Osteocyte (in vitro differentiated cells): ENCODE data around the gene EIF4G3. TPM values are rescaled to one million over a fixed set of nuclear protein-coding genes. Genes with fewer than 3 reads are reported as not detected.
"Not testable (repeated sequence)": the region's sequence is repeated elsewhere in the genome, so short reads cannot be mapped to it uniquely, and the experiment has no call there.

Source experiments
- DNase-seq: peaks from one replicate; pipeline ENCODE4 v3.0.0; 2021; ENCODE audit warnings: mixed read lengths; ENCODE audit not compliant: unreplicated experiment; ENCODE audit errors: extremely low spot score
- H3K27ac Mint-ChIP-seq: one replicate; pipeline ENCODE4 v1.8.0; 2021; ENCODE audit warnings: mild to moderate bottlenecking, mixed read lengths; ENCODE audit not compliant: unreplicated experiment
- H3K27me3 Mint-ChIP-seq: one replicate; pipeline ENCODE4 v1.8.0; 2021; ENCODE audit warnings: mixed read lengths; ENCODE audit not compliant: unreplicated experiment
- H3K36me3 Mint-ChIP-seq: one replicate; pipeline ENCODE4 v1.8.0; 2021; ENCODE audit warnings: mixed read lengths; ENCODE audit not compliant: unreplicated experiment
- H3K4me1 Mint-ChIP-seq: one replicate; pipeline ENCODE4 v1.8.0; 2021; ENCODE audit warnings: mixed read lengths; ENCODE audit not compliant: unreplicated experiment
- H3K4me3 Mint-ChIP-seq: one replicate; pipeline ENCODE4 v1.8.0; 2021; ENCODE audit warnings: mild to moderate bottlenecking, moderate library complexity, mixed read lengths; ENCODE audit not compliant: unreplicated experiment
- H3K9me3 Mint-ChIP-seq: one replicate; pipeline ENCODE4 v1.8.0; 2021; ENCODE audit warnings: mixed read lengths; ENCODE audit not compliant: unreplicated experiment
- total RNA-seq: library from RNA; stranded (reverse); gene quantifications from 2 replicates; pipeline ENCODE4 v1.2.1, GENCODE V29; 2021
- TF ChIP-seq, protein P1 (sequence below): fragments of 200-600 bp; sonication (generic); IDR thresholded peaks from 2 replicates; pipeline ENCODE4 v1.5.0; 2021; ENCODE audit warnings: antibody characterized with exemption, mild to moderate bottlenecking, moderate library complexity

EIF4G3 gene
- total RNA-seq, 1 donor from 2014 or later, result 81.9 TPM

DNA sequence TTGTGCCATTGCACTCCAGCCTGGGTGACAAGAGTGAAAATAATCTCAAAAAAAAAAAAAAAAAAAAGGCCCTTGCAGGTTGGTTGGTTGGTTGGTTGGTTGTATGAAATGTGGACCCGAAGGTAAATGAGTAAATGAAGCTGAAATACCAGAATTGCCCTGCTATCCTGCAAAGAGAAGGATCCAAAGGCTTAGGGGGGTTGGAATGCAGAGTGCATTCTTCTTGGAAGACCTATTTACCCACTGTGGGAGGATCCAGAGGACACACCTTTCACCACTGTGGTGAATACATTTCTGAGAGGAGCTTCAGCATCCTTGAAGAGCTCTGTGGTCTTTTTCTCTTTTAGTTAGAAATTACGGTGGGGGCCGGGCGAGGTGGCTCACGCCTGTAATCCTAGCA is 28.7 kb upstream of the EIF4G3 start:
- Mint-ChIP-seq H3K36me3 (no peaks in the 10 kb centered on the region), H3K9me3 (no peaks in the 10 kb centered on the region), H3K27me3 (no peaks in the 10 kb centered on the region), H3K4me3 (no peak overlapping the region), H3K27ac (no peak overlapping the region), H3K4me1 (no peaks in the 10 kb centered on the region)
- TF ChIP-seq, protein P1, sequence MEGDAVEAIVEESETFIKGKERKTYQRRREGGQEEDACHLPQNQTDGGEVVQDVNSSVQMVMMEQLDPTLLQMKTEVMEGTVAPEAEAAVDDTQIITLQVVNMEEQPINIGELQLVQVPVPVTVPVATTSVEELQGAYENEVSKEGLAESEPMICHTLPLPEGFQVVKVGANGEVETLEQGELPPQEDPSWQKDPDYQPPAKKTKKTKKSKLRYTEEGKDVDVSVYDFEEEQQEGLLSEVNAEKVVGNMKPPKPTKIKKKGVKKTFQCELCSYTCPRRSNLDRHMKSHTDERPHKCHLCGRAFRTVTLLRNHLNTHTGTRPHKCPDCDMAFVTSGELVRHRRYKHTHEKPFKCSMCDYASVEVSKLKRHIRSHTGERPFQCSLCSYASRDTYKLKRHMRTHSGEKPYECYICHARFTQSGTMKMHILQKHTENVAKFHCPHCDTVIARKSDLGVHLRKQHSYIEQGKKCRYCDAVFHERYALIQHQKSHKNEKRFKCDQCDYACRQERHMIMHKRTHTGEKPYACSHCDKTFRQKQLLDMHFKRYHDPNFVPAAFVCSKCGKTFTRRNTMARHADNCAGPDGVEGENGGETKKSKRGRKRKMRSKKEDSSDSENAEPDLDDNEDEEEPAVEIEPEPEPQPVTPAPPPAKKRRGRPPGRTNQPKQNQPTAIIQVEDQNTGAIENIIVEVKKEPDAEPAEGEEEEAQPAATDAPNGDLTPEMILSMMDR, result no peak
- DNase-seq, result no peak

DNA sequence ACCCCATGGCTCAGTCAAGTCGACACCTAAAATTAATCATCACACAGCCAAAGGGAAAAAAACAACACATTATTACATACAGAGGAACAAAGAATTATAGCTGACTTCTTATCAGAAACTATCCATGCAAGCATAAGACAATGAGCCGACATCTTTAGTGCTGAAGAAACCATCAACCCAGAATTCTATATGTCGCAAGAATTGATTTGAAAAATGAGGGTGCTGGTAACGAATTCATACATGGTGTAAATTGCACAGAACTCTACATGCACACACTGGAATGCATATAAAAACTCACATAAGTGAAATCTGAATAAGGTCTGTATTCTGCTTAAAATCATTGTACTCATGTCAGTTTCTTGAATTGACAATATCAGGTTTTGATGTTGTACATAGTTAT is 25.0 kb upstream of the EIF4G3 start:
- Mint-ChIP-seq H3K36me3 (no peaks in the 10 kb centered on the region), H3K27ac (no peak overlapping the region), H3K4me1 (no peaks in the 10 kb centered on the region), H3K9me3 (no peaks in the 10 kb centered on the region), H3K27me3 (no peaks in the 10 kb centered on the region), H3K4me3 (no peak overlapping the region)
- DNase-seq, result no peak
- TF ChIP-seq, protein P1, result no peak

DNA sequence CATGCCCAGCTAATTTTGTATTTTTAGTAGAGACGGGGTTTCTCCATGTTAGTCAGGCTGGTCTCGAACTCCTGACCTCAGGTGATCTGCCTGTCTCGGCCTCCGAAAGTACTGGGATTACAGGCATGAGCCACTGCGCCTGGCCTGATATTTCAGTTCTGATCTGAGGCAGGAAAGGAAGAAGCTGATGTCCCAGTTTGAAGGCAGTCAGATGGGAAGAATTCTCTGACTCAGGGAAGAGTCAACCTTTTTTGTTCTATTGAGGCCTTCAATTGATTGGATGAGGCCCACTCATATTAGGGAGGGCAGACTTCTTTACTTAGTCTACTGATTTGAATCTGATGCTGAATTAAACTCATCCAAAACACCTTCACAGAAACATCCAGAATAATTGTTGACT is 24.5 kb upstream of the EIF4G3 start:
- DNase-seq, H3K27ac Mint-ChIP-seq, H3K4me3 Mint-ChIP-seq, H3K27me3 Mint-ChIP-seq, H3K4me1 Mint-ChIP-seq, H3K36me3 Mint-ChIP-seq, H3K9me3 Mint-ChIP-seq: not testable (repeated sequence)

GRCh38 chr1:21200767-21201166 is 24.1 kb upstream of the EIF4G3 start:
- no peak overlapping the region for H3K4me3 Mint-ChIP-seq
- no peak overlapping the region for H3K27ac Mint-ChIP-seq
- no peaks in the 10 kb centered on the region for H3K4me1 Mint-ChIP-seq
- no peaks in the 10 kb centered on the region for H3K36me3 Mint-ChIP-seq
- no peaks in the 10 kb centered on the region for H3K27me3 Mint-ChIP-seq
- TF ChIP-seq, protein P1, result no peak
- H3K9me3 Mint-ChIP-seq, result no peaks in the 10 kb centered on the region
- no peak for DNase-seq

GRCh38 chr1:21198929-21199328 is 22.2 kb upstream of the EIF4G3 start:
- TF ChIP-seq, protein P1, result no peak
- no peak for DNase-seq
- no peaks in the 10 kb centered on the region for H3K27me3 Mint-ChIP-seq
- no peak overlapping the region for H3K27ac Mint-ChIP-seq
- H3K36me3 Mint-ChIP-seq, result no peaks in the 10 kb centered on the region
- H3K4me3 Mint-ChIP-seq, result no peak overlapping the region
- no peaks in the 10 kb centered on the region for H3K9me3 Mint-ChIP-seq
- peaks cover 4% of the 10 kb centered on the region for H3K4me1 Mint-ChIP-seq

DNA sequence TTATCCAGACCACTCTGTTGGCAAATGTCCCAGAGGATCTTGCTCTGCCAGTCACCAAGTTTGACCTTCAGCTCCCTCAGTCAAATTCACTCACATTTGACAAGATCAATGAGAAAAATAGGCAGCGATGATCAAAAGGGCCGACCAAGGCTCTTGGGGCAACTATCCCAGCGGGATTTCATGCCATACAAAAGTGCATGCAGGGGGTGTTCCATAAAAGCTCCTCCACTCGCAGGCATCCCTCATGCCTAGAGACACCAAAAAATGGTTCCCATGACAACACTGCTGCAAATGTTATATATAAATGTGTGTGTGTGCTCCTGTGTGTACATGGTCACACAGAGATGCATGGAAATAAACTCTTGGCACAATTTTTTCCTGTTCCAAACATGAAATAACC is 16.2 kb upstream of the EIF4G3 start:
- Mint-ChIP-seq H3K36me3 (no peaks in the 10 kb centered on the region), H3K27ac (no peak overlapping the region), H3K9me3 (no peaks in the 10 kb centered on the region), H3K4me3 (no peak overlapping the region), H3K4me1 (peaks cover 13% of the 10 kb centered on the region), H3K27me3 (no peaks in the 10 kb centered on the region)
- TF ChIP-seq, protein P1, result no peak
- DNase-seq, result no peak
